ENCODE data around the gene TYRP1. TPM values are rescaled to one million over a fixed set of nuclear protein-coding genes. Genes with fewer than 3 reads are reported as not detected.

The TYRP1 gene
- polyA plus RNA-seq, 1 experiment: 0.26 TPM

- TF ChIP-seq CTCF (IDR thresholded peaks at IDR 0.05; ENCODE audit: low read depth, low read length): no peak
- H3K4me3 ChIP-seq (ENCODE audit: low read depth, low read length): no peak overlapping the region
- H3K27me3 ChIP-seq (ENCODE audit: control insufficient read depth, insufficient read depth, low read length): no peaks in the 10 kb centered on the region
- no peaks in the 10 kb centered on the region for H3K9me3 ChIP-seq (ENCODE audit: control insufficient read depth, insufficient read depth, low read length)
- no peak overlapping the region for H3K27ac ChIP-seq (ENCODE audit: low read depth, low read length)
- no peak for DNase-seq (ENCODE audit: low read depth, low spot score)
- CTCF ChIA-PET: interaction anchor here (2.0 to 4.0 kb wide), 2 partner anchors 373 to 392 kb away, joined by 4 to 54 read pairs; no protein-coding TSS in a partner anchor
- POLR2A ChIA-PET: no interaction called here
Observed at GRCh38 chr9:12716823-12717600, 23.8 kb downstream of the TYRP1 start.

GRCh38 chr9:12717907-12718306 lies 24.7 kb downstream of the TYRP1 start:
- H3K27me3 ChIP-seq (ENCODE audit: control insufficient read depth, insufficient read depth, low read length): no peaks in the 10 kb centered on the region
- DNase-seq (ENCODE audit: low read depth, low spot score): no peak
- H3K4me3 ChIP-seq (ENCODE audit: low read depth, low read length): no peak overlapping the region
- no peak for TF ChIP-seq CTCF (IDR thresholded peaks at IDR 0.05; ENCODE audit: low read depth, low read length)
- CTCF ChIA-PET: interaction anchor here (0.9 to 7.6 kb wide), 8 partner anchors 19 to 391 kb away, joined by 3 to 102 read pairs (median 9); partner anchors contain the start of gene LURAP1L
- no peaks in the 10 kb centered on the region for H3K9me3 ChIP-seq (ENCODE audit: control insufficient read depth, insufficient read depth, low read length)
- no peak overlapping the region for H3K27ac ChIP-seq (ENCODE audit: low read depth, low read length)
- POLR2A ChIA-PET: no interaction called here

GRCh38 chr9:12718482-12719026 lies 25.4 kb downstream of the TYRP1 start:
- CTCF ChIA-PET: interaction anchor here (0.8 to 7.6 kb wide), 21 partner anchors 11 to 1715 kb away, joined by 3 to 102 read pairs (median 5); partner anchors contain the start of gene LURAP1L
- no peak for TF ChIP-seq CTCF (IDR thresholded peaks at IDR 0.05; ENCODE audit: low read depth, low read length)
- Histone ChIP-seq H3K9me3 (ENCODE audit: control insufficient read depth, insufficient read depth, low read length) (no peaks in the 10 kb centered on the region), H3K27me3 (ENCODE audit: control insufficient read depth, insufficient read depth, low read length) (no peaks in the 10 kb centered on the region), H3K4me3 (ENCODE audit: low read depth, low read length) (no peak overlapping the region), H3K27ac (ENCODE audit: low read depth, low read length) (no peak overlapping the region)
- DNase-seq (ENCODE audit: low read depth, low spot score): no peak
- POLR2A ChIA-PET: no interaction called here

GRCh38 chr9:12719431-12719830 lies 26.2 kb downstream of the TYRP1 start:
- DNase-seq (ENCODE audit: low read depth, low spot score): no peak
- TF ChIP-seq CTCF (IDR thresholded peaks at IDR 0.05; ENCODE audit: low read depth, low read length): peak; percentile 62
- ChIA-PET POLR2A (interaction anchor here (0.6 to 1.0 kb wide), 2 partner anchors 96 to 165 kb away, joined by 5 to 6 read pairs; no protein-coding TSS in a partner anchor), CTCF (interaction anchor here (0.6 to 7.6 kb wide), 32 partner anchors 10 to 1714 kb away, joined by 3 to 102 read pairs (median 4); partner anchors contain the start of gene LURAP1L)
- Histone ChIP-seq H3K27ac (ENCODE audit: low read depth, low read length) (no peak overlapping the region), H3K9me3 (ENCODE audit: control insufficient read depth, insufficient read depth, low read length) (no peaks in the 10 kb centered on the region), H3K4me3 (ENCODE audit: low read depth, low read length) (no peak overlapping the region), H3K27me3 (ENCODE audit: control insufficient read depth, insufficient read depth, low read length) (no peaks in the 10 kb centered on the region)

GRCh38 chr9:12720551-12720950 lies 27.4 kb downstream of the TYRP1 start:
- Histone ChIP-seq H3K27me3 (ENCODE audit: control insufficient read depth, insufficient read depth, low read length) (no peaks in the 10 kb centered on the region), H3K27ac (ENCODE audit: low read depth, low read length) (no peak overlapping the region), H3K9me3 (ENCODE audit: control insufficient read depth, insufficient read depth, low read length) (no peaks in the 10 kb centered on the region), H3K4me3 (ENCODE audit: low read depth, low read length) (no peak overlapping the region)
- no peak for TF ChIP-seq CTCF (IDR thresholded peaks at IDR 0.05; ENCODE audit: low read depth, low read length)
- POLR2A ChIA-PET: no interaction called here
- CTCF ChIA-PET: interaction anchor here (0.8 to 7.6 kb wide), 11 partner anchors 9 to 369 kb away, joined by 3 to 102 read pairs (median 9); partner anchors contain the start of gene LURAP1L
- DNase-seq (ENCODE audit: low read depth, low spot score): no peak

Data from AG04450 (cell line).